Stimulated activated CD8-positive, alpha-beta memory T cell treated with anti-CD3 and anti-CD28 coated beads, Interleukin-12 subunit alpha, Interleukin-12 subunit beta, amount 100 ng/mL, for 24 hours (primary cell): ENCODE results near the gene SLC2A4.

Experiments
- DNase-seq: peaks from one replicate; pipeline ENCODE4 v3.0.0-alpha.2; 2020; ENCODE audit errors: extremely low read depth

Gene SLC2A4

GRCh38 chr17:7279448-7279847 is 2.1 kb upstream of the SLC2A4 start:
- DNase-seq, result no peak

- peak; percentile 60 for DNase-seq
Observed at GRCh38 chr17:7280519-7281073, 922 bp upstream of the SLC2A4 start.

- DNase-seq, result no peak
Observed at GRCh38 chr17:7281953-7282751, 634 bp downstream of the SLC2A4 start.

- no peak for DNase-seq
Observed at GRCh38 chr17:7282752-7283321, 1.3 kb downstream of the SLC2A4 start.

GRCh38 chr17:7283471-7284216 is 2.1 kb downstream of the SLC2A4 start:
- no peak for DNase-seq

- no peak for DNase-seq
Observed at GRCh38 chr17:7284911-7285310, 3.4 kb downstream of the SLC2A4 start.

- no peak for DNase-seq
Observed at GRCh38 chr17:7285679-7286078, 4.2 kb downstream of the SLC2A4 start.

- DNase-seq, result no peak
Observed at GRCh38 chr17:7289256-7290032, 7.9 kb downstream of the SLC2A4 start.

GRCh38 chr17:7290166-7290565 is 8.6 kb downstream of the SLC2A4 start:
- no peak for DNase-seq

- DNase-seq, result no peak
Observed at GRCh38 chr17:7290685-7291084, 9.2 kb downstream of the SLC2A4 start.

GRCh38 chr17:7292194-7292593 is 10.7 kb downstream of the SLC2A4 start:
- DNase-seq, result no peak

- no peak for DNase-seq
Observed at GRCh38 chr17:7292729-7293128, 11.2 kb downstream of the SLC2A4 start.

GRCh38 chr17:7293159-7293558 is 11.6 kb downstream of the SLC2A4 start:
- no peak for DNase-seq

- DNase-seq, result no peak
Observed at GRCh38 chr17:7293816-7294613, 12.5 kb downstream of the SLC2A4 start.

- DNase-seq, result no peak
Observed at GRCh38 chr17:7294614-7295153, 13.2 kb downstream of the SLC2A4 start, which contains the start of gene YBX2. Gene YBX2 (minus strand): TSS chr17:7294639. CDS start chr17:7294500, 139 bp downstream.

GRCh38 chr17:7295230-7296180 is 14.0 kb downstream of the SLC2A4 start:
- no peak for DNase-seq

GRCh38 chr17:7296189-7296861 is 14.8 kb downstream of the SLC2A4 start:
- DNase-seq, result no peak

- DNase-seq, result no peak
Observed at GRCh38 chr17:7304179-7304578, 22.7 kb downstream of the SLC2A4 start.
